ENCODE measurements around the gene CUEDC2.
A peak's percentile ranks its signal among the peaks of the same experiment; 100 is the strongest.

Gene CUEDC2

GRCh38 chr10:102401735-102402511 lies 30.5 kb downstream of the CUEDC2 start:
- in situ Hi-C loops (cut with HindIII; ENCODE audit: low pct_ligation_motif_present, low pct_unique_long_range_greater_than_20kb, low sequenced_read_pairs) = no loop called here
- peak; percentile 86 for DNase-seq

GRCh38 chr10:102401342-102401654 lies 31.1 kb downstream of the CUEDC2 start:
- in situ Hi-C loops (cut with HindIII; ENCODE audit: low pct_ligation_motif_present, low pct_unique_long_range_greater_than_20kb, low sequenced_read_pairs) = no loop called here
- DNase-seq = no peak

- in situ Hi-C loops (cut with HindIII; ENCODE audit: low pct_ligation_motif_present, low pct_unique_long_range_greater_than_20kb, low sequenced_read_pairs) = no loop called here
- no peak for DNase-seq
Observed at GRCh38 chr10:102400598-102401341, 31.6 kb downstream of the CUEDC2 start.

GRCh38 chr10:102400076-102400475 lies 32.3 kb downstream of the CUEDC2 start:
- no peak for DNase-seq
- in situ Hi-C loops (cut with HindIII; ENCODE audit: low pct_ligation_motif_present, low pct_unique_long_range_greater_than_20kb, low sequenced_read_pairs) = no loop called here

DNA sequence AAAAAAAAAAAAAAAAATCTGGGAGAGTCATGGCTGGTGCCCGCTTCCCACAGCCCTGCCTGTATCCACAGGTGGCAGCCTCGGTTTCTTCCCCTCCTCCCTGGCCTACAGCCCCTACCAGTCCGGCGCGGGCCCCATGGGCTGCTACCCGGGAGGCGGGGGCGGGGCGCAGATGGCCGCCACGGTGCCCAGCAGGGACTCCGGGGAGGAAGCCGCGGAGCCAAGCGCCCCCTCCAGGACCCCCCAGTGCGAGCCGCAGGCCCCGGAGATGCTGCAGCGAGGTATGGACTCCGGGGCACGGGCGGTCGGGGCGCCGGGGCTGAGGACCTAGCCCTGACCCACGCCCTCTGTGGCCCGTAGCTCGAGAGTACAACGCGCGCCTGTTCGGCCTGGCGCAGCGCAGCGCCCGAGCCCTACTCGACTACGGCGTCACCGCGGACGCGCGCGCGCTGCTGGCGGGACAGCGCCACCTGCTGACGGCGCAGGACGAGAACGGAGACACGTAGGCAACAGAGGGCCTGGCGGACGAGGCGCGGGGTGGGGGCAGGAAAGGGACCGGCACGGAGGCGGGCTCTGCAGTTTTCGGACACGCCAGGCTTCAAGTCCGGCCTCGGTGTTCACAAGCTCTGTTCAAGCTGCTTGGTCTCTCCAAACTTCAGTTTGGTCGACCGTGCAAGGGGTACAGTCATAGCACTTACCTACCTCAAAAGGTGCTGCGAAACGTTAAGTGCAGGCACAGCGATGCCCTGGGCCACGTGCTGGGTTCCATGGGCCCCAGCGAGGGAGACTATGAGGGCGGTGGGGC lies 33.0 kb downstream of the CUEDC2 start:
- DNase-seq = peak; percentile 88
- in situ Hi-C loops (cut with HindIII; ENCODE audit: low pct_ligation_motif_present, low pct_unique_long_range_greater_than_20kb, low sequenced_read_pairs) = no loop called here

GRCh38 chr10:102398172-102399020 lies 34.0 kb downstream of the CUEDC2 start:
- in situ Hi-C loops (cut with HindIII; ENCODE audit: low pct_ligation_motif_present, low pct_unique_long_range_greater_than_20kb, low sequenced_read_pairs) = no loop called here
- no peak for DNase-seq

- DNase-seq = no peak
- in situ Hi-C loops (cut with HindIII; ENCODE audit: low pct_ligation_motif_present, low pct_unique_long_range_greater_than_20kb, low sequenced_read_pairs) = no loop called here
Observed at GRCh38 chr10:102397222-102398171, 34.9 kb downstream of the CUEDC2 start.

GRCh38 chr10:102396730-102397151 lies 35.6 kb downstream of the CUEDC2 start:
- DNase-seq = no peak
- in situ Hi-C loops (cut with HindIII; ENCODE audit: low pct_ligation_motif_present, low pct_unique_long_range_greater_than_20kb, low sequenced_read_pairs) = no loop called here

DNA sequence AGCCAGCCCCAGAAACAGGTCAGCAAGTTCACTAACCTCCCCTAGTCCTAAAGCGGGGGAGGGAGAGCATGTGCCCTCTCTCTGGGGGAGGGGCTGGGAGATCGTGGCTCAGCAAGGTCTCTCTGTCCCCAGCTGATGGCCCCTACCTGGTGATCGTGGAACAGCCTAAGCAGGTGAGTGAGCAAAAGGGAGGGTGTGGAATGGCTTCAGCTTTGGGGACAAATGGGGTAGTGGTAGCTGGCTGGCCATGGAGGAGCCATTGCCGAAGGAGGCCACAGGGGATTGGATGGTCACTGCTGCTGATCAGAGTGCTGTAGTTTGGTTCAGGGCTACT lies 36.1 kb downstream of the CUEDC2 start:
- in situ Hi-C loops (cut with HindIII; ENCODE audit: low pct_ligation_motif_present, low pct_unique_long_range_greater_than_20kb, low sequenced_read_pairs) = no loop called here
- no peak for DNase-seq

GRCh38 chr10:102395400-102396316 lies 36.7 kb downstream of the CUEDC2 start, which contains the start of gene NFKB2:
Gene NFKB2 (plus strand): TSS chr10:102395705. CDS start chr10:102395960, 255 bp downstream.
- peak; percentile 89 for DNase-seq
- in situ Hi-C loops (cut with HindIII; ENCODE audit: low pct_ligation_motif_present, low pct_unique_long_range_greater_than_20kb, low sequenced_read_pairs) = no loop called here

GRCh38 chr10:102394801-102395399 lies 37.5 kb downstream of the CUEDC2 start:
- in situ Hi-C loops (cut with HindIII; ENCODE audit: low pct_ligation_motif_present, low pct_unique_long_range_greater_than_20kb, low sequenced_read_pairs) = no loop called here
- peak; percentile 46 for DNase-seq

- DNase-seq = peak; percentile 95
- in situ Hi-C loops (cut with HindIII; ENCODE audit: low pct_ligation_motif_present, low pct_unique_long_range_greater_than_20kb, low sequenced_read_pairs) = no loop called here
Observed at GRCh38 chr10:102394079-102394800, 38.1 kb downstream of the CUEDC2 start.

DNA sequence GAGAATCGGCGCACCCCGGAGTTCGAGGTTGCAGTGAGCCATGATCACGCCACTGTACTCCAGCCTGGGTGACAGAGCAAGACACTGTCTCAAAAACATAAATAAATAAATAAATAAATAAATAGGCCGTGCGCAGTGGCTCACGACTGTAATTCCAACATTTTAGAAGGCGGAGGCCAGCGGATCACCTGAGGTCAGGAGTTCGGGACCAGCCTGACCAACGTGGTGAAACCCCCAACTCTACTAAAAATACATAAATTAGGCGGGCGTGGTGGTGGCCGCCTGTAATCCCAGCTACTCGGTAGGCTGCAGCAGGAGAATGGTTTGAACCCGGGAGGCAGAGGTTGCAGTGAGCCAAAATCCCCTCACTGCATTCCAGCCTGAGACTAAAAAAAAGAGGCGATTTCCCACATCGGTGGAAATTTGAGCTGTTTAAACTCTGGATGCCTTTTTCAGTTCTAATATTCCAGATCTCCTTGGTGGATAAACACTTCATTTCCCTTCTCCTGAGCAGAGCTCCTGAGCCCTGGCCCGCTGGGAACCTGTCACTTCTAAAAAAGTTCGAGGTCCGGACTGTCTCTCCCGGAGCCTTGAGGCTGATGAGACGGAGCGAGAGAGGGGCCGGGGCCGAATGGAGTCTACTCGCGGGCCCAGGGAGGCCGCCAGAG lies 38.8 kb downstream of the CUEDC2 start:
- in situ Hi-C loops (cut with HindIII; ENCODE audit: low pct_ligation_motif_present, low pct_unique_long_range_greater_than_20kb, low sequenced_read_pairs) = no loop called here
- no peak for DNase-seq

- DNase-seq = no peak
- in situ Hi-C loops (cut with HindIII; ENCODE audit: low pct_ligation_motif_present, low pct_unique_long_range_greater_than_20kb, low sequenced_read_pairs) = no loop called here
Observed at GRCh38 chr10:102392306-102392705, 40.1 kb downstream of the CUEDC2 start.

DNA sequence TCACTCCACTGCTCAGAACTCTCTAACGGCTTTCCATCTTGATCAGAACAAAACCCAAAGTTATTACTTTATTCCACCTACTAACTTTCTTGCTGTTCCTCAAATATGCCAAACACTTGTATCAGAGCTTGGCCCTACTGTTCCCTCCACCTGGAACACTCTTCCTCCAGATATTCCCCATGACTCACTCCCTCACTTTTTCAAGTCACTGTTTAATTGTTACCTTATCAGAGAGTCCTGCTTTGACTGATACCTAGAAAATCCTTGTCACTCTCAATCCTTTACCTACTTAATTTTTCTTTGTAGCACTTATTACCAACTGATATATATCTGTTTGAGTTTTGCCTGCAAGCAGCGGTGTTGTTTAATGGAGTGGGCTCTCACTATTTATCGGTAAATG lies 42.5 kb downstream of the CUEDC2 start:
- in situ Hi-C loops (cut with HindIII; ENCODE audit: low pct_ligation_motif_present, low pct_unique_long_range_greater_than_20kb, low sequenced_read_pairs) = no loop called here
- no peak for DNase-seq

All from ACHN (cell line).